ENCODE data around the gene GBGT1. TPM values are rescaled to one million over a fixed set of nuclear protein-coding genes. Genes with fewer than 3 reads are reported as not detected.
"Not testable (repeated sequence)": the region's sequence is repeated elsewhere in the genome, so short reads cannot be mapped to it uniquely, and the experiment has no call there.

The GBGT1 gene
- total RNA-seq, 4 donors from 2014 or later, result 3.6 to 13.5 (median 5.3) TPM

GRCh38 chr9:133207540-133208170 is 43.9 kb upstream of the GBGT1 start:
- WGBS, 2 donors, result 76 to 80% methylated on average over 15 to 16 of the region's 16 CpGs
- DNase-seq (ENCODE audit: low spot score in 2 of 2), result peak in 1 of 2 donors; percentile 48
- no peak overlapping the region for H3K4me3 ChIP-seq (ENCODE audit: low read depth, poor library complexity, severe bottlenecking)
- no peak for TF ChIP-seq CTCF (IDR thresholded peaks at IDR 0.05)
- TF ChIP-seq POLR2A (IDR thresholded peaks at IDR 0.05), result no peak
- intact Hi-C loops (cut with DNase I; ENCODE audit: low total_unique reads), result no loop called here

- TF ChIP-seq POLR2A (IDR thresholded peaks at IDR 0.05) (no peak), CTCF (IDR thresholded peaks at IDR 0.05) (no peak)
- peak in 1 of 2 donors; percentile 72 for DNase-seq (ENCODE audit: low spot score in 2 of 2)
- H3K4me3 ChIP-seq (ENCODE audit: low read depth, poor library complexity, severe bottlenecking), result no peak overlapping the region
- intact Hi-C loops (cut with DNase I; ENCODE audit: low total_unique reads), result no loop called here
- WGBS, 2 donors, result 80 to 83% methylated on average over 12 to 14 of the region's 14 CpGs
These were observed 43.4 kb upstream of the GBGT1 start for GRCh38 chr9:133207021-133207531.

- intact Hi-C loops (cut with DNase I; ENCODE audit: low total_unique reads), result no loop called here
- TF ChIP-seq POLR2A (IDR thresholded peaks at IDR 0.05) (no peak), CTCF (IDR thresholded peaks at IDR 0.05) (no peak)
- H3K4me3 ChIP-seq (ENCODE audit: low read depth, poor library complexity, severe bottlenecking), result no peak overlapping the region
- 78 to 82% methylated on average over 32 to 35 of the region's 35 CpGs for WGBS, 2 donors
- peak in 1 of 2 donors; percentile 76 for DNase-seq (ENCODE audit: low spot score in 2 of 2)
These were observed 42.5 kb upstream of the GBGT1 start for GRCh38 chr9:133205996-133206931.

GRCh38 chr9:133205481-133205887 is 41.8 kb upstream of the GBGT1 start:
- peak in 1 of 2 donors; percentile 42 for DNase-seq (ENCODE audit: low spot score in 2 of 2)
- intact Hi-C loops (cut with DNase I; ENCODE audit: low total_unique reads); H3K4me3 ChIP-seq (ENCODE audit: low read depth, poor library complexity, severe bottlenecking): not testable (repeated sequence)
- WGBS, 2 donors, result 70 to 79% methylated on average over 14 of the region's 14 CpGs

GRCh38 chr9:133204993-133205336 is 41.3 kb upstream of the GBGT1 start:
- WGBS, 2 donors, result 82 to 91% methylated on average over 8 of the region's 8 CpGs
- intact Hi-C loops (cut with DNase I; ENCODE audit: low total_unique reads), result no loop called here
- peak in 1 of 2 donors; percentile 52 for DNase-seq (ENCODE audit: low spot score in 2 of 2)
- H3K4me3 ChIP-seq (ENCODE audit: low read depth, poor library complexity, severe bottlenecking), result no peak overlapping the region
- TF ChIP-seq CTCF (IDR thresholded peaks at IDR 0.05) (no peak), POLR2A (IDR thresholded peaks at IDR 0.05) (no peak)

- peak in 1 of 2 donors; percentile 72 for DNase-seq (ENCODE audit: low spot score in 2 of 2)
- no peak for TF ChIP-seq CTCF (IDR thresholded peaks at IDR 0.05)
- TF ChIP-seq POLR2A (IDR thresholded peaks at IDR 0.05), result no peak
- intact Hi-C loops (cut with DNase I; ENCODE audit: low total_unique reads), result no loop called here
- no peak overlapping the region for H3K4me3 ChIP-seq (ENCODE audit: low read depth, poor library complexity, severe bottlenecking)
- 85 to 88% methylated on average over 13 to 17 of the region's 17 CpGs for WGBS, 2 donors
These were observed 40.8 kb upstream of the GBGT1 start for GRCh38 chr9:133204335-133204992.
